ENCODE measurements around the gene ORM2.

The ORM2 gene

GRCh38 chr9:114359801-114360200, 30.1 kb downstream of the ORM2 start:
- Histone ChIP-seq H3F3A (ENCODE audit: low read depth) (no peaks in the 10 kb centered on the region), H3K4me3 (ENCODE audit: low read length, poor library complexity, severe bottlenecking) (no peak overlapping the region), H3K79me2 (ENCODE audit: insufficient read depth, low read length) (no peaks in the 10 kb centered on the region), H3K9me2 (replicated peaks; ENCODE audit: low read depth, low read length) (no peaks in the 10 kb centered on the region), H3K4me2 (ENCODE audit: low read depth, low read length, poor library complexity, severe bottlenecking) (no peak overlapping the region), H3K27me3 (ENCODE audit: insufficient read depth, low read length, poor library complexity, severe bottlenecking) (no peaks in the 10 kb centered on the region), H3K4me1 (ENCODE audit: insufficient read depth, low read length, poor library complexity, severe bottlenecking) (peaks cover 10% of the 10 kb centered on the region), H3K36me3 (ENCODE audit: insufficient read depth, low read length) (peaks cover 96% of the 10 kb centered on the region; the same call in 1 of the 2 replicates), H3K9ac (ENCODE audit: low read depth, low read length, poor library complexity, severe bottlenecking) (no peak overlapping the region), H4K20me1 (ENCODE audit: insufficient read depth, low read length, poor library complexity, severe bottlenecking) (no peaks in the 10 kb centered on the region), H3K9me3 (ENCODE audit: insufficient read depth, low read depth, low read length) (no peaks in the 10 kb centered on the region), H2AFZ (ENCODE audit: low read length) (no peak overlapping the region)
- TF ChIP-seq EZH2phosphoT487 (IDR thresholded peaks at IDR 0.05; ENCODE audit: borderline replicate concordance), result no peak

GRCh38 chr9:114361542-114361941, 31.9 kb downstream of the ORM2 start:
- Histone ChIP-seq H2AFZ (ENCODE audit: low read length) (no peak overlapping the region), H3K9me3 (ENCODE audit: insufficient read depth, low read depth, low read length) (no peaks in the 10 kb centered on the region), H4K20me1 (ENCODE audit: insufficient read depth, low read length, poor library complexity, severe bottlenecking) (no peaks in the 10 kb centered on the region), H3K36me3 (ENCODE audit: insufficient read depth, low read length) (peaks cover 98% of the 10 kb centered on the region; the same call in 1 of the 2 replicates), H3K79me2 (ENCODE audit: insufficient read depth, low read length) (no peaks in the 10 kb centered on the region), H3K4me2 (ENCODE audit: low read depth, low read length, poor library complexity, severe bottlenecking) (no peak overlapping the region), H3F3A (ENCODE audit: low read depth) (no peaks in the 10 kb centered on the region), H3K9me2 (replicated peaks; ENCODE audit: low read depth, low read length) (no peaks in the 10 kb centered on the region), H3K9ac (ENCODE audit: low read depth, low read length, poor library complexity, severe bottlenecking) (no peak overlapping the region), H3K4me1 (ENCODE audit: insufficient read depth, low read length, poor library complexity, severe bottlenecking) (peaks cover 10% of the 10 kb centered on the region), H3K4me3 (ENCODE audit: low read length, poor library complexity, severe bottlenecking) (no peak overlapping the region), H3K27me3 (ENCODE audit: insufficient read depth, low read length, poor library complexity, severe bottlenecking) (no peaks in the 10 kb centered on the region)
- TF ChIP-seq CTCF (conservative IDR thresholded peaks at IDR 0.05; ENCODE audit: low read length), result no peak
- no peak for TF ChIP-seq EZH2phosphoT487 (IDR thresholded peaks at IDR 0.05; ENCODE audit: borderline replicate concordance)

- Histone ChIP-seq H3K27me3 (ENCODE audit: insufficient read depth, low read length, poor library complexity, severe bottlenecking) (no peaks in the 10 kb centered on the region), H3K4me2 (ENCODE audit: low read depth, low read length, poor library complexity, severe bottlenecking) (no peak overlapping the region), H3K9me3 (ENCODE audit: insufficient read depth, low read depth, low read length) (no peaks in the 10 kb centered on the region), H3K9ac (ENCODE audit: low read depth, low read length, poor library complexity, severe bottlenecking) (no peak overlapping the region), H3K4me3 (ENCODE audit: low read length, poor library complexity, severe bottlenecking) (no peak overlapping the region), H3K4me1 (ENCODE audit: insufficient read depth, low read length, poor library complexity, severe bottlenecking) (peaks cover 10% of the 10 kb centered on the region), H3K36me3 (ENCODE audit: insufficient read depth, low read length) (peaks cover 98% of the 10 kb centered on the region; the same call in 1 of the 2 replicates), H4K20me1 (ENCODE audit: insufficient read depth, low read length, poor library complexity, severe bottlenecking) (no peaks in the 10 kb centered on the region), H3F3A (ENCODE audit: low read depth) (no peaks in the 10 kb centered on the region), H3K9me2 (replicated peaks; ENCODE audit: low read depth, low read length) (no peaks in the 10 kb centered on the region), H2AFZ (ENCODE audit: low read length) (no peak overlapping the region), H3K79me2 (ENCODE audit: insufficient read depth, low read length) (no peaks in the 10 kb centered on the region)
- TF ChIP-seq CTCF (conservative IDR thresholded peaks at IDR 0.05; ENCODE audit: low read length) (no peak), EZH2phosphoT487 (IDR thresholded peaks at IDR 0.05; ENCODE audit: borderline replicate concordance) (no peak)
Measured at GRCh38 chr9:114362394-114362793, 32.7 kb downstream of the ORM2 start.

- H3K27me3 ChIP-seq (ENCODE audit: insufficient read depth, low read length, poor library complexity, severe bottlenecking), result no peaks in the 10 kb centered on the region
- peak overlapping the region; percentile 24 for H3K4me2 ChIP-seq (ENCODE audit: low read depth, low read length, poor library complexity, severe bottlenecking)
- no peaks in the 10 kb centered on the region for H3K9me3 ChIP-seq (ENCODE audit: insufficient read depth, low read depth, low read length)
- peaks cover 98% of the 10 kb centered on the region; the same call in 1 of the 2 replicates for H3K36me3 ChIP-seq (ENCODE audit: insufficient read depth, low read length)
- no peak overlapping the region for H3K4me3 ChIP-seq (ENCODE audit: low read length, poor library complexity, severe bottlenecking)
- H3K9ac ChIP-seq (ENCODE audit: low read depth, low read length, poor library complexity, severe bottlenecking), result no peak overlapping the region
- H3K4me1 ChIP-seq (ENCODE audit: insufficient read depth, low read length, poor library complexity, severe bottlenecking), result peaks cover 10% of the 10 kb centered on the region
- H3K9me2 ChIP-seq (replicated peaks; ENCODE audit: low read depth, low read length), result no peaks in the 10 kb centered on the region
- H3K79me2 ChIP-seq (ENCODE audit: insufficient read depth, low read length), result peaks cover 6% of the 10 kb centered on the region; the same call in 1 of the 2 replicates
- no peak for TF ChIP-seq EZH2phosphoT487 (IDR thresholded peaks at IDR 0.05; ENCODE audit: borderline replicate concordance)
- no peak for TF ChIP-seq CTCF (conservative IDR thresholded peaks at IDR 0.05; ENCODE audit: low read length)
- no peaks in the 10 kb centered on the region for H3F3A ChIP-seq (ENCODE audit: low read depth)
- no peak overlapping the region for H2AFZ ChIP-seq (ENCODE audit: low read length)
- no peaks in the 10 kb centered on the region for H4K20me1 ChIP-seq (ENCODE audit: insufficient read depth, low read length, poor library complexity, severe bottlenecking)
Measured at GRCh38 chr9:114363424-114363823, 33.8 kb downstream of the ORM2 start.

Data from Loucy (cell line).